ENCODE data around the gene SMIM45.

SMIM45 gene

DNA sequence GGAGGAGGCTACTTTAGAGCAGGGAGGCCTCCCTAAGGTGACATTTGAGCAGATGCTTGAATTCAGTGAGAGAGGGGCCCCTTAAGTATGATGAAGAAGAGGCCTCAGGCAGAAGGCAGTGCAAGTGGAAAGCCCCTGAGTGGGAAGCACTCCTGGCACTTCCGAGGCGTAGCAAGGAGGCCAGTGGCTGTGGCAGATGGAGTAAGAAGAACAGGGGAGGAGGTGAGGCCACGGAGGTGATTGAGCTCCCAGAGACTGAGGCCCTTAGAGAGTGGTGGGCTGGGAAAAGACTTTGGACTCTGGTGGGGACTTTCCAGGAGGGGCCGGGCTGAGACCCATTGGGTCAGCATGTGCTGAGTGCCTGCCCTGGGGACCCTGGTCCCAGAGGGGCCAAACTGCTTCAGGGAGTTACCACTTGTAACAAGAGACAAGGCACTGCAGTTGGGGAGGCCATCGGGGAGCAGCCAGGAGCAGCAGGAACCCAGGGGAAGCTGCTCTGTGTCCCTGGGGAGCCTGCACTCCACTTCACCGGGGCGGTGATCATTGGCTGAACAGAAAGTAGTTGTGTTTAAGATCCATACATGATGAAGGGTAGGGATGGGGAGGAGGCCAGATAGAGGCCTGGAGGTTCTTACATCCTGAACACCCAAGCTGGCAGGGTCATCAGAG lies 2.5 kb upstream of the SMIM45 start:
- ATAC-seq (no peak), DNase-seq (no peak)
- Mint-ChIP-seq H3K27me3 (no peaks in the 10 kb centered on the region), H3K4me3 (no peak overlapping the region), H3K36me3 (ENCODE audit: low read depth) (no peaks in the 10 kb centered on the region), H3K27ac (no peak overlapping the region), H3K4me1 (peaks cover 12% of the 10 kb centered on the region)
- H3K9me3 ChIP-seq (ENCODE audit: control insufficient read depth, low read length, poor library complexity, severe bottlenecking), result no peaks in the 10 kb centered on the region

DNA sequence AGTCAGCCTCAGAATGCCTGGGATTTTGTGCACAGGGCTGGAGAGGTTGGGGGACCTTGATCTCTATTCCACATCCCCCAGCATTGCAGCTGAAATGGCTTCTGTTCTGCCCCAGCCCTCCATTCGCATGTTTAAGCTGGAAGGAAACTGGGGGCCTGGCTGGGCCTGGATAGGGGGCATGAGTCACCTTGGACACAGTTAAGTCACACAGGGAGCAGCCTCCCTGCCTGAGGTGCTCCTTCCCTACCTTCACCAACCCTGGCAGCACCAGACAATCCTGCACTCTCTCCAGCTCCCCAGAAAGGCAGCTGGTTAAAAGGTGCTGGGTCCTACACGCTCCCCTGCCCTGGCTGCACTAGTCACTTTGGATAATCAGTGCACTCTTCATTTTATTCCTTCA lies 763 bp downstream of the SMIM45 start:
- ATAC-seq, result no peak
- Mint-ChIP-seq H3K36me3 (ENCODE audit: low read depth) (no peaks in the 10 kb centered on the region), H3K4me3 (no peak overlapping the region), H3K4me1 (peaks cover 6% of the 10 kb centered on the region), H3K27me3 (no peaks in the 10 kb centered on the region), H3K27ac (no peak overlapping the region)
- no peak for DNase-seq
- no peaks in the 10 kb centered on the region for H3K9me3 ChIP-seq (ENCODE audit: control insufficient read depth, low read length, poor library complexity, severe bottlenecking)

DNA sequence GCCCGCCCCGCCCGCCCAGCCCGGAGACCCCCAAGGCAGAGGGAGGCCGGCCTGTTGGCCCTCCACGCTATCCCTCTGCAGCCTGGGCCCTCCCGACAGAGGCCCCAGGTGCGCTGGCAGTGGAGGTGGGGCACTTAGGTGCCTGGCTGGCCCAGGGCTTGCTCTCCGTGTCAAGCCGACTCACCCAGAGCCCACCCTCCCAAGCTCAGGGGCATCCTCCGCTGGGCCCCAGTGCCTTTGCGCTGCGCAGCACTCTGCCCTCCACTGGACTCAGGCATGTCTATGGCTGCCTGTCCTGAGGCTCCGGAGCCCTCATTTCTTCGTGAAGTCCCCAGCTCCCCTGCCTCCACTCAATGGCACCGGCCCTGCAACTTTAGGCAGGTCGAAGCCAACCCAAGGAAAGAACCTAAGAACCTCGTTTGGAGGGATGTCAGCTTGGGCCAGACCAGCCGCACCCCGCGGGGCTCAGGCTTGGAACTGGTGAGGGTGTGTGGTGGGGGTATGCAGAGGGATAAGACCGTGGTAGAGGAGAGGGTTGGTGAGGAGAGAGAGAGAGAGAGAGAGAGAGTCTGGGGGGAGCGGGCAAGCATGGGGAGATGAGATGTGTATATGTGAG lies 6.1 kb downstream of the SMIM45 start:
- no peaks in the 10 kb centered on the region for H3K36me3 Mint-ChIP-seq (ENCODE audit: low read depth)
- H3K4me1 Mint-ChIP-seq, result peaks cover 3% of the 10 kb centered on the region
- H3K27me3 Mint-ChIP-seq, result no peaks in the 10 kb centered on the region
- DNase-seq (no peak), ATAC-seq (peak; percentile 57)
- H3K4me3 Mint-ChIP-seq, result no peak overlapping the region
- H3K27ac Mint-ChIP-seq, result no peak overlapping the region
- H3K9me3 ChIP-seq (ENCODE audit: control insufficient read depth, low read length, poor library complexity, severe bottlenecking), result no peaks in the 10 kb centered on the region

DNA sequence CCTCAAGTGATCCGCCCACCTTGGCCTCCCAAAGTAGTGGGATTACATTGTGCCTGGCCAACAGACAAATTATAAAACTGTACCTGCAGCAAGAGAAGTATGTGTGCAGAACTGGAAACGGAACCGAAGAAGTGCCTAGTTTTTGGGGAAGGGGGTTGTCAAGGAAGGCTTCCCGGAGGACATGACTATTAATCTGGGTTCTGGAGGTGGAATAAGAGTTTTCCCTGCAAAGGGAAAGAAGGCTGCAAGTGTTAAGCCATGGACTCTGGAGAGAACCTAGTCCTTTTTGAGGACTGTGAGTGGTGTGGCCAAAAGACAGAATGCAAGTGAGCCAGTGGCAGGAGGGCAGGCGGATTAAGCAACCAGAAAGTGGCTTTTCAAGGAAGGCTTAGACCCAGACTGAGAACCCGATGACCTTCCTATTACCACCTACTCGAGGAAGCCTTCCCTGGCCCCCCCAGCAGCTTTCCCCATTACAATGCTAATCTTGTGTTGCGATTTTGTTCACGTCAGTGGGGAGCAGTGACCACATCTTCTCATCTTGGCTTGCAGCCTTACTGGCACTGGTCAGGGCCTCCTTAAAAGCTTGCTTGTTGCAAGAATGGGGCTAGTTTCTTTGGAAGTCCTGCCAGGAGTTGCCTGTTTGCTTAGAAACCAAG lies 11.6 kb downstream of the SMIM45 start:
- Mint-ChIP-seq H3K27me3 (peaks cover 10% of the 10 kb centered on the region), H3K27ac (no peak overlapping the region), H3K4me3 (no peak overlapping the region), H3K36me3 (ENCODE audit: low read depth) (no peaks in the 10 kb centered on the region), H3K4me1 (peaks cover 3% of the 10 kb centered on the region)
- no peak for ATAC-seq
- H3K9me3 ChIP-seq (ENCODE audit: control insufficient read depth, low read length, poor library complexity, severe bottlenecking), result no peaks in the 10 kb centered on the region
- DNase-seq, result no peak

DNA sequence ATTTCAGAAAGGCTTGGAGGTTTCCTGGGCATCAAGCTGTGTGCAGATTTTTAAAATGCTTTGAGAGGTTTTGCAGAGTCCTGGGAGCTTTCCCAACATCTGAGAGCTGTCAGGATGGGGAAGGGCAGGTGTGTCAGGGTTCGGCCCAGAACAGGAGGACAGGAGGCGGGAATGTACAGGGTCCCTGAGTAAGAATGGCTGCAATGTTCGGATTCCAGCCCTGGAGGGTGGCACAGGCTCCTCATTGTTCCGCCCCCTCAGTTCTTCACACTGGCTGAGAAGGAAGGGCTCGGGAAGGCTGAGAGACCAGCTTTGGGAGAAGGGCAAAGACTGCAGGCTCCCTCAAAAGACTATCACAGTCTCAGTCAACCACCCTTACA lies 12.2 kb downstream of the SMIM45 start:
- H3K9me3 ChIP-seq (ENCODE audit: control insufficient read depth, low read length, poor library complexity, severe bottlenecking), result no peaks in the 10 kb centered on the region

DNA sequence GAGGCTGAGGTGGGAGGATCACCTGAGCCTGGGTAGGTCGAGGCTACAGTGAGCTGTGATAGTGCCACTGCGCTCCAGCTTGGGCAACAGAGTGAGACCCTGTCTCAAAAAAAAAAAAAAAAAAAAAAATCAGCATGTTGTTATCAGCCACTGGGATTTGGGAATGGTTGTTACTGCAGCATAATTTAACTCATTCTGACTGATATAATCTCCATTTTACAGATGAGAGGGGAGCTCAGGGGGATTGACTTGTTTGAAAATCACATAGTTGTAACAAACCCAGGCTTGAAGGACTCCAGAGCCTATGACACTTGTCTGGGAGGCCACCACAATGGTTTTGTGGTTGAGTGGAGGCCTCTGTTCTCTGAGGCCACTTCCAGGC lies 14.3 kb downstream of the SMIM45 start:
- Mint-ChIP-seq H3K4me1 (peaks cover 3% of the 10 kb centered on the region), H3K27me3 (peaks cover 24% of the 10 kb centered on the region), H3K36me3 (ENCODE audit: low read depth) (no peaks in the 10 kb centered on the region), H3K27ac (no peak overlapping the region), H3K4me3 (peak overlapping the region; percentile 33)
- ATAC-seq (no peak), DNase-seq (no peak)
- H3K9me3 ChIP-seq (ENCODE audit: control insufficient read depth, low read length, poor library complexity, severe bottlenecking), result no peaks in the 10 kb centered on the region

More for the DNA sequence above, 12.2 kb downstream of the SMIM45 start:
- H3K27me3 Mint-ChIP-seq, result peaks cover 14% of the 10 kb centered on the region
- H3K4me1 Mint-ChIP-seq, result peaks cover 3% of the 10 kb centered on the region
- H3K36me3 Mint-ChIP-seq (ENCODE audit: low read depth), result no peaks in the 10 kb centered on the region
- no peak overlapping the region for H3K4me3 Mint-ChIP-seq
- ATAC-seq (no peak), DNase-seq (no peak)
- no peak overlapping the region for H3K27ac Mint-ChIP-seq

DNA sequence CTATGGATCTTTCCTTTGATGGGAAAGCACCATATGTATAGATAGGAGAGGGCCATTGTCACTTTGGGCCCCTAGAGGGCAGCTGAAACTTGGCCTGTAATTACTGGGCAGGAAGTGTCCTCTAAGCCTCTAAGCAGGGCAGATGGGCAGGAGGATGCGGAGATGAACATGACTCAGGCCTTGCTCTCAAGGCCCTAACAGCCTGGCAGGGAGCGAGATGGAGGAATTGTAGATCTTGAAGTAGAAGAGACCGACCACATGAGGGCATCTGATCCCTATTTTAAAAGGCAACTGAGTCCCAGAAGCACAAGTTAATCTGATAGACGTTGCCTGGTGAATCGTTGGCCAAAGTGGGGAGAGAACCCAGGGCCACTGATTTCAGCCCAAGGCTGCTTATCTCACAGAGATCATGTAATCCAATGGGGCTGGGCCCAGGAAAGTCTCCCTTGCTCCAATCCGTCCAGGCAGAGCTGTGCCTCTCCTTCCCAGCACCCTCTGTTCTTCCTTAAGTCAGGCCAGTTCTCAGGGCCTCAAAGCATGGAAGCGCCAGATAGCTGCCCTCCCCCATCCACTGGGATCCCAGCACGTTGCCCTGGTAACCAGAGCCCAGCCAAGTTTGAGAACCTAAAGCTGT lies 14.8 kb downstream of the SMIM45 start:
- Mint-ChIP-seq H3K36me3 (ENCODE audit: low read depth) (no peaks in the 10 kb centered on the region), H3K4me1 (peaks cover 3% of the 10 kb centered on the region), H3K27ac (no peak overlapping the region), H3K27me3 (peaks cover 29% of the 10 kb centered on the region), H3K4me3 (peak overlapping the region; percentile 33)
- DNase-seq (peak in 1 of 3 donors; percentile 9), ATAC-seq (peak; percentile 72)
- H3K9me3 ChIP-seq (ENCODE audit: control insufficient read depth, low read length, poor library complexity, severe bottlenecking), result no peaks in the 10 kb centered on the region

DNA sequence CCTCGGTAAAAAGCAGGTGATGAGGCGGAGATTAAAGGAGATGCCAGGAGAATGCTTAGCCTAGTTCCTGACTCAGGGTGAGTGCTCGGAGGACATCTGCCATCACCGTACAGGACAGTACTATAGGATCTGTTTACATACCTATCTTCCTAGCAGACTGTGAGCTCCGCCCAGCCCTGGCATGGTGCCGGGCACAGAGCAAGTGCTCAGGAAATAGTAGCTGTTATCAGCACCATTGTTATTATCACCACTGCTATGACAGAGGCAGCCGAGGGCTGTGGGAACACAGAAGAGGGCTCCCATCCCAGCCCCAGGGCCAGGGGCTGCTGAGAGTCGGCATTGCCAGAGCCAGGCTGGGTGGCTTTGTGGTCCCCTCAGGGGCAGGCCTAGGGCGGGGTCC lies 16.7 kb downstream of the SMIM45 start:
- Mint-ChIP-seq H3K27me3 (peaks cover 45% of the 10 kb centered on the region), H3K4me1 (peaks cover 3% of the 10 kb centered on the region), H3K27ac (no peak overlapping the region), H3K4me3 (no peak overlapping the region), H3K36me3 (ENCODE audit: low read depth) (no peaks in the 10 kb centered on the region)
- no peak for ATAC-seq
- H3K9me3 ChIP-seq (ENCODE audit: control insufficient read depth, low read length, poor library complexity, severe bottlenecking), result no peaks in the 10 kb centered on the region
- DNase-seq, result no peak

DNA sequence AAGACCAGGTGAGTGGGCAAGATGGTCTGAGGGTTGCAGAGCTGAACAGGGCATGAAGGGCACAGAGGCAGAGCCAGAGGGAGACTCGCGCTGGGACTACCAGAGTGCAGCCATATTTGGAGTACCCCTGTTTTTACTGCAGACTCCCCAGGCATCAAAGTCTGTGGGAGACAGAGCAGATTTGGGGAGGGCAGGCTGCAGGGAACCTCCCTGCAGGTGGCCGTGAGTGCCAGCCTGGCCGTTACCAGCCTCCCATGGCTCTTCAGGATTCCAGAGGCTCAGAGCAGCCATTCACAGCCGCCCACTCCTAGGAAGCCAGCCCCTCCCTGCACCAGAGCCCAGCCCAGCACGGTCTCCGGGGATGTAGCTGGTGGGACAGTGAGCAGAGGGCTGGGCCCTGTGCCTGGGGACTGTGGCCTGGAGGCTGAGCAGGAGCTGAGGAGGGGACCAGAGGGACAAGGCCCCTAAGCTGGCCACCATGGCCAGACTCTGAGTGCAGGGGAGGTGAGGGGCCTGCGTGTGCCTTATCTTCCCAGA lies 17.2 kb downstream of the SMIM45 start, which contains the start of gene SEPTIN3:
SEPTIN3 (plus strand) TSS at position 334 of the 537 bp plus-strand sequence. CDS start 2,050 bp downstream, outside the sequence.
- Mint-ChIP-seq H3K27me3 (peaks cover 45% of the 10 kb centered on the region), H3K4me1 (peaks cover 3% of the 10 kb centered on the region), H3K4me3 (no peak within 1 kb of the TSS), H3K27ac (peak within 1 kb of the TSS; percentile 41), H3K36me3 (ENCODE audit: low read depth) (no peaks in the 10 kb centered on the region)
- DNase-seq, result no peak
- no peak for ATAC-seq
- no peaks in the 10 kb centered on the region for H3K9me3 ChIP-seq (ENCODE audit: control insufficient read depth, low read length, poor library complexity, severe bottlenecking)

DNA sequence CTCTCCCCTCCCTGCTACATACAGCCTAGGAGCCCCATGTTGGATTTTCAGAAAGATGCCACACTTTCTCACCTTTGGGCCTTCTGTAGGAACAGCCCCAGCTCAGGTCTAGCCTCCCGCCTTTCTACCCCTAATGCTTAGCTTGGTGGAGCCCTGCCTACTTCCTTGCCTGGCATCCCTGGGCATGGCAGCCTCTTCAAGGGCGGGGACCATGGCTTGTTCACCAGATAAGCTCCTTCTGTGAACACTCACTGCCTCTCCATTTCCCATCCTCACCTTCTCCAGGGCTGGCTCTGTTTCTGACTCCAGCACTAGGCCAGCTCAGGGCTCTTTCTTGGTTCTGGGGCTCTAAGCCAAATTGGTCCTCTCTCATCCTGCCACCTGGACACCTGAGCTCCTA lies 18.7 kb downstream of the SMIM45 start:
- Mint-ChIP-seq H3K27ac (no peak overlapping the region), H3K4me3 (no peak overlapping the region), H3K4me1 (peaks cover 3% of the 10 kb centered on the region), H3K36me3 (ENCODE audit: low read depth) (no peaks in the 10 kb centered on the region), H3K27me3 (peaks cover 51% of the 10 kb centered on the region)
- ATAC-seq (no peak), DNase-seq (no peak)
- no peaks in the 10 kb centered on the region for H3K9me3 ChIP-seq (ENCODE audit: control insufficient read depth, low read length, poor library complexity, severe bottlenecking)

DNA sequence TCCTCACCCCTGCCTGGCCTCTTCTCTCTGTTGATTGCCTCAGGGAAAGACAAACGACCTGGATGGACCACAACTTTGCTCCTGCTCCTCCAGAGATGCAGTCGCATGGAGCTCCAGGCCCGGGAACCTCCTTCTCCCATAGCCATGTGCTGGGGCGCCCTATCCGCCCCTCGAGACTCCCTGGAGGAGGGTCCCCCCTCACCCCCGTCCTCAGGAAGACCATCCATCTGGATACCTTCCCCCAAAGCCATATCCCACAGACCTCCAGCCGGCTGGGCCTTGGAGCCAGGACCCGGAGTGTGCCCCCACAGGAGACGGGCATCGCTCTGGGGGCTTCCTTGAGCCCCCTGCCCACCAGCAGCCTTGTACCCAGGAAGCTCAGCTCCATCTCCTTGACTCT lies 19.5 kb downstream of the SMIM45 start:
- Mint-ChIP-seq H3K36me3 (ENCODE audit: low read depth) (no peaks in the 10 kb centered on the region), H3K4me3 (no peak overlapping the region), H3K27me3 (peaks cover 58% of the 10 kb centered on the region), H3K4me1 (peaks cover 6% of the 10 kb centered on the region), H3K27ac (no peak overlapping the region)
- no peak for ATAC-seq
- DNase-seq, result no peak
- no peaks in the 10 kb centered on the region for H3K9me3 ChIP-seq (ENCODE audit: control insufficient read depth, low read length, poor library complexity, severe bottlenecking)

DNA sequence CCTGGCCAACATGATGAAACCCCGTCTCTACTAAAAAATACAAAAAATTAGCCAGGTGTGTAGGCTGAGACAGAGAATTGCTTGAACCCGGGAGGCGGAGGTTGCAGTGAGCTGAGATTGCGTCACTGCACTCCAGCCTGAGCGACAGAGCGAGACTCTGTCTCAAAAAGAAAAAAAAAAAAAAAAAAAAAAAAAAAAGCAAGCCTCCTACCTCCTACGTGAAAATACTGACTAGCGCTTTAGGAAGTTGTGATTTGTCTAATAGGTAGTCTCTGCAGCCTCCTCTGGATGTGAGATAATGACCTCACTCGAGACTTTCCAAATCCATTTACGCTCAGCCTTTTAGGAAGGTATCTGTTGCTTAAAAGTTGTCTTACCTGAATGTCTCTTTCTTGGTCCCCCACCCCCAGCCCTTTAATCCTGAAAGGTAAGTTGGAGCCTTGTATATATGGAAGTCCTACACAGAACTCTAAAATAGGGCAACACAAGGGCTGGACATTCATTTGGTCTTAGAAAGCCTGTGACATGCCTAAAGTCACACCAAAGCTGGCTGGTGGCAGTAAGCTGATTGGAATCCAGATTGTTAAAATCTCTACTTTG lies 22.8 kb downstream of the SMIM45 start:
- H3K4me1 Mint-ChIP-seq, result peaks cover 4% of the 10 kb centered on the region
- no peak overlapping the region for H3K27ac Mint-ChIP-seq
- no peak for ATAC-seq
- no peak overlapping the region for H3K4me3 Mint-ChIP-seq
- H3K9me3 ChIP-seq (ENCODE audit: control insufficient read depth, low read length, poor library complexity, severe bottlenecking), result no peaks in the 10 kb centered on the region
- peaks cover 49% of the 10 kb centered on the region for H3K27me3 Mint-ChIP-seq
- H3K36me3 Mint-ChIP-seq (ENCODE audit: low read depth), result no peaks in the 10 kb centered on the region
- DNase-seq, result no peak
